Endometrial microvascular endothelial cells (primary cell): Measurements from ENCODE around the gene RPTOR. TPM values are rescaled to one million over a fixed set of nuclear protein-coding genes. Genes with fewer than 3 reads are reported as not detected.

ENCODE experiments used
- in situ Hi-C: cut with HindIII; loops from 2 replicates; pipeline ENCODE4 v1.10.0; 2017; ENCODE audit warnings: low sequenced_read_pairs, low pct_unique_long_range_greater_than_20kb; ENCODE audit errors: inconsistent ontology term
- total RNA-seq: library from RNA; depleted of rRNA; stranded (reverse); fragments of >200 nt; gene quantifications from one replicate; pipeline ENCODE4 v1.2.3, GENCODE V29; 2015; ENCODE audit errors: inconsistent ontology term

RPTOR gene
- total RNA-seq, 1 donor from 2014 or later = 28.2 TPM

DNA sequence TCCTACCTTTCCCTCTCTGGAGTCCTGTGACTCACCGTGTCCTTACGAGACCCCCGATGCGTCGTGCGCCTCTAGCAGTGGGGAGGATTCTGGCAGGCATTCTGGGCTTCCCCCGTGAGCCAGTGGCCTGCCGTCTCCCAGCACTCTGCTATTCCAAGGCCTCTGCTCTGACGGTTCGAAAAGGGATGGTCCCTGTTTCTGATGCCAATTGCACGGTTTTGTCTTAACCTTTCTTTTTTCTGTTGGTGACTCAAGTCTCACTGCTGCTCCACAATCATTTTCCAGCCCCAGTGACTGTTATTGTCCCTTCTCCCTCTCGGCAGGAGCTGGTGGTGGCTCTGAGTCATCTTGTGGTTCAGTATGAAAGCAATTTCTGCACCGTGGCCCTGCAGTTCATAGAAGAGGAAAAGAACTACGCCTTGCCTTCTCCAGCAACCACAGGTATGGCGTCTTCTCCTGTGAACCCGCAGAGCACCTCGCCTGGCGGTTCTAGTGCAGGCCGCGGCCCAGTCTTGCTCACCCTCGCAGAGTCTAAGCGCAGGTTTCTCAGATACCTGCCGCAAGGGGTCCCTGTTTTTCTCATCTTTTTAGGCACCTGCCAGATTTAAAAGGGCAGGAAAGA, 346.9 kb downstream of the RPTOR start:
- in situ Hi-C loops = no loop called here

- in situ Hi-C loops = no loop called here
Measured at GRCh38 chr17:80892019-80892855, 347.6 kb downstream of the RPTOR start.

- in situ Hi-C loops = no loop called here
Measured at GRCh38 chr17:80892900-80893603, 348.4 kb downstream of the RPTOR start.

DNA sequence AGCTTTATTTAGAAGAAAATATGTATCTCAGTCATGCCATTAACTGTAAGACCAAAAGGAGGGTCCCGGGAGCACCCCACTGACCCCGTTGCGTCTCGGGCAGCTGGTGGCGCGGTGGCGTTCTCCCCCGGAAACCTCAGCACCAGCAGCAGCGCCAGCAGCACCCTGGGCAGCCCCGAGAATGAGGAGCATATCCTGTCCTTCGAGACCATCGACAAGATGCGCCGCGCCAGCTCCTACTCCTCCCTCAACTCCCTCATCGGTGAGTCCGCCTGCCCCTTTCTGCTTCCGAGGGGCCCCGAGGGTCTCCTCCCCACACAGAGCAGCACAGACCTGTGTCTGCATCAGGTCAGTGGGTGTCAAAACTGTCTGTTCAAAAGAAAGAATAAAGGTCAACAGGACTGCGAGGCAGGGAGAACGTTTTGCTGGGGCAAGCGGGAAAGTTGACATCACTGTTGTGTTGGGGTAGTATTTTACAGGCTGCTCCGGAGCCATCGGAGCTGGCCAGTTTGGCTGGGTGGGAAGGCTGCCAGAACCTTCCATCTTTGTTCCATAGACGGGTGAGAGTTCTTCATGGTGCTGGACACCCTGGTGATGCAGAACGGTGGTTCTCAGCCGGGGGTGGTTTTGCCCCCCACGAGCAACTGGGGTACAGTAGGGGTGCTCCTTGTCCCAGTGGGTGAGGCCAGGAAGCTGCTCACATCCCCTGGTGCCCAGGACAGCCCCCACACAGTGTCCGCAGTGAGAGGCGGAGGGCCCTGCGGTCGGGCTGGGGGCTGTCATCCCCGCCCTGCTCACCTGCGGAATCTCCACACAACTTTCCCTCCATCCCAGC, 349.2 kb downstream of the RPTOR start:
- in situ Hi-C loops = no loop called here

GRCh38 chr17:80894439-80894721, 349.7 kb downstream of the RPTOR start:
- in situ Hi-C loops = no loop called here

DNA sequence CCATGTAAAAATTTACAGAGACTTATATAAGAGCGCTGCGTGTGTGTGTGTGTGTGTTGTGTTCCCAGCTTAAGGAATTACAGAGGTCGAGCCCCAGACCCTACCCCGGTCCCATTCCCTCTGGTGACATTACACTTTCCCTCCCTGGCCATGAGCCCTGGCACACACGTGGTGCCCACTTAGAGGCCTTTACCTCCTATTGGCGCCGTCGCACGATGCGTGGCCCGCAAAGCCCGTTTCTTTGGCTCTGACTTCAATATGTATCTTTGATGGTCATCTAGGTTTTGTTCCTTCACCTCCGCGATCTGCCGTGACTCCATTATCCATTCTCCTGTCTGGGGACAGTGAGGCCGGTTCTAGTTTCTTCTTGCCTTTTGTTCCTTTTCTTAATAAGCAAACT, 350.1 kb downstream of the RPTOR start:
- in situ Hi-C loops = no loop called here

- in situ Hi-C loops = no loop called here
Measured at GRCh38 chr17:80895366-80895765, 350.7 kb downstream of the RPTOR start.

DNA sequence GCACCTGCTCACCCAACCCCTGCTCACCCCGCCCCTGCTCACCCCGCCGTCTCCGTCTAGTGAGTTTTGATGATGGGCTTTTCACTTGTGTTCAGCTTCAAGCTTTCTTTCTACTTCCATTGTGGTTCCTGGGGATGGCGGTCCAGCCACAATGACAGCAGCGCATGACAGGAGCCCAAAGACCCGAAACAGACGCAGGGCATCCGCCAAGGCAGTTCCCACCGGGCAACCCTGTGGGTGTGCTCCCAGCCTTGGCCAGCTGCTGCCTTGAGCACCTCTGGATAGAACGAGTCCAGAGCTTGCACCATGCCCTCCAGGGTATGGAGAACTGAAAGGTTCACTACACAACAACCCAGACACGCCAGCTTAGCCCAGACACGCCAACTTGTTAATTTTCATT, 354.1 kb downstream of the RPTOR start:
- in situ Hi-C loops = no loop called here

DNA sequence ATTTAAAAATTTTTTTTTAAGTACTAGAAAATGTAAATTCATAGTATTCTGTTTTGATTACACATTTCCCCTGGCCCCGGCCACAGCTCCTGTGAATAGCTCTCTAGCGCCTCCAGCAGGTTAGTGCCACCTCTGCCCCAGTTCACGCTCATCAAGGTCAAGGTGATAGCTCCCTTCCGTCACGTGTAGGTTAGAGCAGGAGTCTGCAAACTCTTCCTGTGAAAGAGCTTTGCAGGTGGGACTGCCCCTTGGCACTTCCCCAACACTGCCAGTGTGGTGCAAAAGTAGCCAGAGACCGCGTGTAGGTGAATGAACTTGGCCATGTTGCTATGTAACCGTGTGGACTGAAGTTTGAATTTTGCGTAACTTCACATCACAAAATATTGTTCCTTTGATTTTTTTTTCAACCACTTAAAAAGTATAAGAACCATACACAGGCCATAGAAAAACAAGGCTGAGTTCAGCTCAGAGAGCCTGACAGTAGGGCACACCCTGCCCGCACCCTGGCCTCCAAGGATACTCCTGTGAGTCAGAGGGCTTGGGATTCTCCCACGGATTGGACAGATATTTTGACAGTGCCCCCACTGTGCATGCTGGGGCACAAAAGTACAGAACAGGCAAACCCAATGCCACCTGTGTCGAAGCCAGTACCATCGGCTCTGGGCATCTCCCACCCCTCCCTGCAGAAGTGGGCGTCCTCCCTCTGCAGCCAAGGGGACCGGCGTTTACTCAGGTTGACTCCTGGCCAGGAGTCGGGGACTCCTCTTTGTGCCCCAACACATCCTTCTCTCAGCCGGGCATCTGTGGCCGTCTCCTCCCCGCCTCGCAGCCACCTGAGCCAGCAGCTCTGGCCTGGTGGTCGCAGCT, 355.0 kb downstream of the RPTOR start:
- in situ Hi-C loops = no loop called here

DNA sequence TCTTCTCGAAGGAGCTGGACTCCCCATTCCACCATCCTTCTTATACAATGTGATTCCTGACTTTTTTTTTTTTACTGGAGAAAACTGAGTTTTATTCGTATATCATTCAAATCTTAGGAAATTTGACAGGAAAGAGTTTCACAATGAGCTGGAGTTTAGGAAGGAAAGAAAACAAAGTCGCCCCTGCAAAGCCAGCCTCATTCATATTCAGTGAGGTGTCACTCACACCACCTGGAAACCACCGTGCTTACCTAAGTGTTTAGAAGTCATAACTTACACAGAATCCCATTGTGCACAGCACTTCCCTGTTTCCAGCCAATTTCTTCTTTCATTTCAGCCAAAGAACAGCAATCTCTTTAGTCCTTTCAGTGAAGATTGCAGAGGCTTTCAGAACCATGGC, 356.7 kb downstream of the RPTOR start:
- in situ Hi-C loops = no loop called here

DNA sequence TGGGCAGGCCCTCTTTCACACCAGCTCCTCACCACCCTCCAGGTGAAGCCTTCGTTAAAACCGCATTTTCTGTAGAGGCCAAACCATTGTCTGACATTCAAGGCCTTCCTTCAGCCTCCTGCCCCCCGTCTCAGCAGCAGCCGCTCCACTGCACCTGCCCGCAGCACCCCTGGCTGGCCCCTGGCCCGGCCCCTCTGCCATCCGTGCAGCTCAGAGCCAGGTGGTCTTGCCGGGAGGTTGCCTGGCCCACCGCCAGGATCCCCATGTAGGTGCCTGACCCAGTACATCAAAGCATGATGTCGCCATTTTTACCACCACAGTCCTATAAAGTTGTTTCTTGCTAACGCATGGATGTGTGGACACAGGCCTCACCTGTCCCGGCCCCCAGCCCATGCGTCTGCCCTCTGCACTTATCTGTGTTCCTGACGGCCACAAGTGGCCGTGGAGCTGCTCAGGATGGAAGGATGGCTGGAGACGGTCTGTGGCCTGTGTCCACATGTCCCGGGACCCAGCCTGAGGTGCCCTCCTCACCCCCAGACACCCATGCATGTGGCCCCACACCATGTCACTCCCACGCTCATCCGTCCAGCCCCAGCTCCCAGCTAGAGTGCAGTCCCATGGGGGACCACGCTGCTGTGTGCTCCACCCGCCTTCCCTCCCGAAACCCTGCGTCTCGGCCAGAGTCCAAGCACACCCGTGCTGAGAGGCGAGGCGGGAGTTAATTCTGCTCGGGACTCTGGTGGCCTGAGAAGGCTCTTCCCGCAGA, 357.7 kb downstream of the RPTOR start:
- in situ Hi-C loops = no loop called here

GRCh38 chr17:80902963-80903611, 358.4 kb downstream of the RPTOR start:
- in situ Hi-C loops = no loop called here

- in situ Hi-C loops = no loop called here
Measured at GRCh38 chr17:80904036-80904753, 359.6 kb downstream of the RPTOR start.

- in situ Hi-C loops = no loop called here
Measured at GRCh38 chr17:80905586-80906230, 361.1 kb downstream of the RPTOR start.

- in situ Hi-C loops = no loop called here
Measured at GRCh38 chr17:80906364-80907259, 362.0 kb downstream of the RPTOR start.
